WTC11 (cell line): ENCODE results near the gene C3.

Source experiments
- CTCF ChIP-seq: fragments of 200-600 bp; IDR thresholded peaks from 2 replicates; pipeline ENCODE4 v1.8.0; 2022; ENCODE audit warnings: antibody characterized with exemption
- ETV6 ChIP-seq: sonication (generic); formaldehyde crosslinking; IDR thresholded peaks from 2 replicates; pipeline ENCODE4 v1.8.1; 2022; ENCODE audit warnings: mild to moderate bottlenecking, missing genetic modification reagents
- FOXJ3 ChIP-seq: sonication (generic); formaldehyde crosslinking; IDR thresholded peaks from 2 replicates; pipeline ENCODE4 v1.9.0; 2021; ENCODE audit warnings: missing genetic modification reagents, mild to moderate bottlenecking, borderline replicate concordance
- IRF1 ChIP-seq: sonication (generic); formaldehyde crosslinking; IDR thresholded peaks from 2 replicates; pipeline ENCODE4 v1.8.0; 2023; ENCODE audit warnings: missing genetic modification reagents
- JAZF1 ChIP-seq: fragments of 250-450 bp; sonication (Bioruptor Pico); IDR thresholded peaks from 2 replicates; pipeline ENCODE4 v1.9.0; 2021; ENCODE audit warnings: moderate library complexity, mild to moderate bottlenecking, inconsistent platforms
- MAX ChIP-seq: sonication (generic); formaldehyde crosslinking; IDR thresholded peaks from 2 replicates; pipeline ENCODE4 v1.8.0; 2022; ENCODE audit warnings: mild to moderate bottlenecking, missing genetic modification reagents
- NR1H2 ChIP-seq: sonication (generic); formaldehyde crosslinking; IDR thresholded peaks from 2 replicates; pipeline ENCODE4 v1.9.0; 2021; ENCODE audit warnings: mild to moderate bottlenecking, moderate library complexity, missing genetic modification reagents
- PRRX2 ChIP-seq: fragments of 250-450 bp; sonication (Bioruptor Pico); IDR thresholded peaks from 2 replicates; pipeline ENCODE4 v1.8.0; 2021; ENCODE audit warnings: mild to moderate bottlenecking
- TEAD1 ChIP-seq: sonication (generic); formaldehyde crosslinking; IDR thresholded peaks from 2 replicates; pipeline ENCODE4 v1.8.0; 2022; ENCODE audit warnings: mild to moderate bottlenecking, missing genetic modification reagents
- USF1 ChIP-seq: sonication (generic); formaldehyde crosslinking; IDR thresholded peaks from 2 replicates; pipeline ENCODE4 v1.8.0; 2022; ENCODE audit warnings: mild to moderate bottlenecking, missing genetic modification reagents
- USF2 ChIP-seq: sonication (generic); formaldehyde crosslinking; IDR thresholded peaks from 2 replicates; pipeline ENCODE4 v1.8.1; 2023; ENCODE audit warnings: mild to moderate bottlenecking, missing genetic modification reagents, moderate library complexity

GRCh38 chr19:6694147-6694815, 26.2 kb downstream of the C3 start:
- TF ChIP-seq ETV6 (CRISPR knock-in tag) (no peak), TEAD1 (CRISPR knock-in tag) (no peak), USF2 (CRISPR knock-in tag) (no peak), CTCF (no peak), USF1 (CRISPR knock-in tag) (no peak), IRF1 (CRISPR knock-in tag) (no peak), NR1H2 (CRISPR knock-in tag) (no peak), PRRX2 (CRISPR knock-in tag) (no peak), MAX (CRISPR knock-in tag) (no peak), FOXJ3 (no peak), JAZF1 (CRISPR knock-in tag) (no peak)
